Measurements from ENCODE around the gene NPC1L1.

GRCh38 chr7:44561962-44562621 lies 21.0 kb upstream of the NPC1L1 start:
- no peak for TF ChIP-seq CTCF (IDR thresholded peaks at IDR 0.05)
- TF ChIP-seq POLR2A (IDR thresholded peaks at IDR 0.05), result peak in 1 of 2 donors; percentile 15
